ENCODE results near the gene RNF220.

The RNF220 gene

DNA sequence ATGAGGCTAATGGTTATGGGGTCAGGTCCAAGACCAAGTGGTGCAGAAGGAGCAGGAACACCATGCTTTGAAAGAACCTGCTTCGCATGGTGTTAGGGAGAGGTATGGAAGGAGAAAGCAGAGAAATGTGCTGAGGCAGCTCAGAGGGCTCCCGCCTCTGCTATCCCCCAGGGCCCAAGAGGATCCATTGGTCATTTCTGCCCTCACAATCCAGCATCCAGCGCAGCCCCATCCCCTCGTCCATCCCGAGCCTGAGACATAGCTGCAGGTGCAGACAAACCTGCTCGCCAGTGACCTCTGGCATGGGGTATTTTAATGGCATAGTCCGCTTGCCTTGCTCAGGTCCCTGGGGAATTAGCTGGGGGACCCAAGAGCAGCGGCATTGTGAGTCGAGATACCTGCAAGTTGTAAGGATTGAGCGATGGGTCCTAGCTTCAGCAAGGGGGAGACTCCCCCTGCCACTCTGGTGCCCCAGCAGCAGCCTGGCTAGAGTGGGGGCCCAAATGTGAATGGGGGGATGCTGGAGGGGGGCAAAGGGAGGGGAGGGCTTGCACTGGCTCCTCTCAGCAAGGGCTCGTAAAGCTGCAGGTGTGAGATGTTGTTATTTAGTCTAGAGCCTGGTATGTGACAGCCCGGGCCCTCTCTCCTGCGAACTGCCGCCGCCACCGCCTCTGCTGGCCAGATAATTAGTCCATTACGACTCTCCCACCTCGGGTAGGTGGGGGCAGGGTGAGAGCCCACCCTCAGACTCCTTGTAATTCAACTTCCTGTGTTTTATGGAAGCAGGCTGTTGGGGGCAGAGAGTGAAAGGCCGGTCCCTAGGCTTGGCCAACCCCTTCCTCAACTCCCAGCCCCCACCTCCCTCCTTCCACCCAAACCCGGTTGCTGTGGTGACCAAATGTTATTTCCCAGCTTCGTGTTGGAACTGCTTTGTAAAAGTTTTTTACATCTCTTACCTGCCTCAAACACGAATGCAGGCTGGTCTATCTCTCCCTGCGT is 118.8 kb downstream of the RNF220 start:
- DNase-seq (ENCODE audit: low spot score) = no peak

DNA sequence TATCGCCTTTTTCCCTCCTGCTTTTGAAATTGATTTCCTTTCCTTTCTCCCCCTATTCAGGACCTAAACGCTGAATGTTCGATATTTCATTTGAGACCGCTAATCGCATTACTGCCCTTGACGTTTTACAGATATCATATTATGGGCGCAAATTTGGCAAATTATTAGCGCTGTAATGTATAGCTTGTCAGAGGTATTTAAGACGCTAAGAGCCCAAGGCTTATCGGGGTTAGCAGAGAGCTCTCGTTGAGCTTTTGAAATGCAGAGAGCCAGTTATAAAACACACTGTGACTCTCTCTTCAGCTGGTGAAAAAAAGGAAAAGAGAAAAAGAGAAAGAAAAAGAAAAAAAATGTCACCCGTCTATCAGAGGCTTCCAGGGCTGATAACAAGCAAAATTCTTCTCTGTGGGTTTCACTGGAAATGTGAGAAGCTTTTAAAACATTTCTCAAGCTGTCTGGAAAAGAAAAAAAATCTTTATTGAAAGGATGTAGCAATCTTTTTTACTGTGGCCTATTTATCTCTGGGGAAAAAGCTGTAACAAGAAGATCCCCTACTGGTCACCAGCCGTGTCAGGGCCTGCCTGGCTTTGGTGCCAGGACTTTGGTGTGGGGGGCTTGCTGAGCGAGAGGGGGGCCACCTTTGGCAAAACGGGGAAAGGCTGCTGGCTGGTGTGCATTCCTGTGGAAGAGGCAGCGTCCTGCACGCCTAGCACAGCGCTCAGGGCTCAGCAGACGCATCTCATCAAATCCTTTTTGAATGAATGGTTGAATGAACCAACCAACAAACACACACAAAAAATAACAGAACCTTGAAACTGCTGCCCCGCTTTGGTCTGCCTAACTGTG is 119.8 kb downstream of the RNF220 start:
- DNase-seq (ENCODE audit: low spot score) = no peak

DNA sequence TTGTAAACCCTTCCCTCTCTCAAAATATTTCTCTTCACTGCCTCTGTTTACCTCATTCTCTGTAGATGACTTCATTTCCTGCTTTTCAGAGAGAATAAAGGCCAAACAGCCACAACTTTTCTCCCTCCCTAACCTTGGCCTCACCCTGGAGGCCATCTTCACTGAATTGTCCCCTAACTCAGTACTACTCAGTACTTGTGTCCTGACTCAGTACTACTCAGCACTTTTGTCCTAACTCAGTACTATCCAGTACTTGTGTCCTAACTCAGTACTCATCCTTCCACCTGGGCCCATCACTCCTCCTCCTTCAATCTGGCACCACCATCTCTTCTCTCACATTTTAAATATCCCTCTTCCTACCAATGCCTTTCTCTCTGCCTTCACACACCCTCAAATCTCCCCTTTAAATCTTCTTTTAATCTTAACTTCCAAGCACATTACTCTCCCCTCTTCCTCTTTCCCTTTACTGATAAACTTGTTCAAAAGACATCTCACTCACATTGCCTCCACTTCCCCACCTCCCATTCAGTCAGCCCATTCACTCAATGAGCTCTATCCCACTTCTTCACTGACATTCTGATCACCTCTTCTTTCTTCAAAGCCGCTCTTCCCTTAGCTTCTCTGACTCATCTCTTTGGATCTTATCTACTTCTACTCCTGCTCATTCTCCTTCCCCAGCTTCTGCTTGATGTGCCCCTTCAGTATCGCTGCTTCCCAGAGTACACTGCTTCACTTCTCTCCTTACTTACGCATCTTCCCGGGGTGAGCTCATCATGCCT is 121.4 kb downstream of the RNF220 start:
- no peak for DNase-seq (ENCODE audit: low spot score)

DNA sequence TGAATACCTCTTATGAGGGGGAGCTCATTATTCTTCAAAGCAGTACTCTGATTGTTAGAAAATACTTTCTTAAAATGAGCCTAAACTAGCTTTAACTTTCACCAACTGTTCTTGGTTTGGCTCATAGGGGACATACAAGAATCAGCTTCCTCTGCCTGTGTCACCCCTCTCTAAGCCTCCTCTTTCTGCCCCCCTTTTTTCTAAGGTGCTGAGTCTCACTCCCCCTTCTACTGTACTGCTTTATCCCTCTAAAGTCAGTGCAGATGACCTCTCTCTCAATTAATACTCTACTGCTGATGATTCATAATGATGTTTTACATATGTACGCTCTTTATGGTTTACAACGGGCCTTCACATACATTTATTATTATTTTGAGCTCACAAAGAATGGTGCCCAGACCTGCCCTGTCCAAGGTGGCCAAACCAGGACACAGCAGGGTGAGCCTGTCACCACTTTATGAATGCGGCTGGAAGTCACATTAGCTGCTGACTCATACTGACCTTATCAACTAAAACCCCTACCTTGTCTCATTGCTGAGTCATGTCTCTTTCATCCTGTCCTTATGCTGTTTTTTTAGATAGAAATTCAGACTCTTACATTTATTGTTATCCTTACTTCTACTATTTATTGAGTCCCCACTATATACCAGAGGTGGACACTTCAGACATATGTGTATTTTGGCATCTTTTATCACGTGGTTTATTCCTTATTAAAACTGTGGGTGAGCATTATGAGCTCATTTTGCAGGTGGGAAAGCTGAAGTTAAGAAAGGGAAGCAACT is 126.9 kb downstream of the RNF220 start:
- DNase-seq (ENCODE audit: low spot score) = peak; percentile 93

DNA sequence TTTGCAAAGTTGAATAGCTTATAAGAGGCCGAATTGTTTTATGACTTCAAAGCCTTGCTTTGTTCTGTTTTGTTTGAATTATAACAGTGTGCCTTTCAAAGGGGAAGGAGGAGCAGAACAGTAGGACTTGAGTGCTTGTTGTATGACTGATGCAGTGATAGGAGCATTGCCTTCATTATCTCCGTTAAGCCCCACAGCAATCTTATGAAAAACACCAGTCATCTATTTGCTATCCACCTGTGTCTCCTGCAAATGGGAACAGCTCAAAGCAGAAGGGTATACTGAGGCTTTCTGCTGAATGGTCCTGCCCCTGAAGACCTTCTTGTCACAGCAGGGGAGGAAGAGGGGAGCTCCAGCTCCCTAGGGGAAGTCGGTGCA is 127.5 kb downstream of the RNF220 start:
- peak; percentile 75 for DNase-seq (ENCODE audit: low spot score)

DNA sequence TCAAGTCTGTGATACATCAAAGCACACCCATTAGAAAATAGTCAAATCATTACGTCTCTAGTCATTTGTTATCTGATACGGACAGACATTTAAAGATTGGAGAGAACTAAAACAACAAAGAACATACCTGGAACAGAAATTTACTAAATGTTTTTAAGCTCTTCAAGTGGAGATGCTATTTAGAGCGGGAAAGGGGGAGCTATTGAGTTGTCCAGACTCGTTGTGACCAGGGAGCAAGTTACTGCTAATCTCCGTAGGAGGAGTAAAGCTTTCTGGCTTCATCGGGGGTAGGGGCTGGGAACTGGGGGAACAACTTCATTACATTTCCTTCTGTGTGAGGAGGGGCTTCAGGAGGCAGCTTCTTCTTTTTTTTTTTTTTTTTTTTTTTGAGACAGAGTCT is 129.7 kb downstream of the RNF220 start:
- DNase-seq (ENCODE audit: low spot score) = no peak

DNA sequence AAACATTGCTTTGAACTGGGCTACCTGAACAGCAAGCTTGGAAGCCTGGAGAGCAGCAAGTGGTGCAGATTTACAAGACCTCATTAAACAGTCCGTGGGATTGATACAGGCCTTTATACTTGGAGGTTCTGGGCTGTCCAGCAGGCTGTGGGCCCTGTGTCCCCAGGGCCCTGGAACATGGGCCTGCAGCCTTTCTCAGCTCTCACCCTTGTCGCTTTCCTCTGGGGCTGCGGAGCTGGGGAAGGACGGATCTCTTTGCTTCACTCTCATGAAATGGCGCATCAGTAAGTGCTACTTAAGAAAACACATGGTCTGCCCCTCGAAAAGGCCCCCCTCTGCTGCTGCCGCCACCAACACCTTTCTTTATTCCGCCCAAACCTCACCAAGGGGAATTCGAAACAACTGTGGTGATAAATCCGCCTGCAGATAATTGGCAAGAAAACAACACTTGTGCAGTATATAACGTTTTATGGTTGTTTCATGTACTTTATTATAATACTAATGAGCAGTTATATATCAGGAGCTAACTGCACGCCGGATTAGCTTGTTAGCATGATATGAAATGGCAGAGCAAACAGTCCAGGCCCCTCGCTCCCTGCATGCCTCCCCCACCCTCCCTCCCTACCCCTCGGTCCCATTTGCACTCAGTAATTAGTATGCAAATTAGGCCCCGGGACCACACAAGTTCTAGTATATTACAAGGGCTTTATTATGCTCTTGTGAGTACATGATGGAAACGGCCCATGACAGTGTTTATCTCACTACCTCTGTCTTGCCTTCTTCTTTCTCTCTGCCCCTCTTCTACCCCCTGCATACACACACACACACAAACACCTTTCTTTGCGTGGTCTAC is 131.5 kb downstream of the RNF220 start:
- DNase-seq (ENCODE audit: low spot score) = no peak

DNA sequence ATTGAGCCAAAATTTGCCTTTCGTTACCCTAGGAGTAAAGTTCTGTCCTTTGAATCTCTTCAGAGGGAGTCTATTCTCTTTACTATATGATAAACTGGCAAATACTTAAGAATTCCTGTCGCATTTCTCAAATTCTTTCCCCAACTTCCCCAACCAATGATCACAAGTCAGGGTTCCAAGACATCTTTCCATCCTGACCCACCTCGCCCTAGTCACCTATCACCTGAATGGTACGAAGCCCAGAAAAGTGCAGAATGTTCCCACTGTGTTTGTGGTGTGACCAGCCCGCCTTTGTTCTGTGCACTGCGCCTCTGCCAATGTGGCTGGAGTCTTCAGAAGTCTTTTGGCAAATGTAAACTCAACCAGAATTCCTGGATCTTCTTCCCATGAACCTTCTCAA is 132.5 kb downstream of the RNF220 start:
- DNase-seq (ENCODE audit: low spot score) = no peak

DNA sequence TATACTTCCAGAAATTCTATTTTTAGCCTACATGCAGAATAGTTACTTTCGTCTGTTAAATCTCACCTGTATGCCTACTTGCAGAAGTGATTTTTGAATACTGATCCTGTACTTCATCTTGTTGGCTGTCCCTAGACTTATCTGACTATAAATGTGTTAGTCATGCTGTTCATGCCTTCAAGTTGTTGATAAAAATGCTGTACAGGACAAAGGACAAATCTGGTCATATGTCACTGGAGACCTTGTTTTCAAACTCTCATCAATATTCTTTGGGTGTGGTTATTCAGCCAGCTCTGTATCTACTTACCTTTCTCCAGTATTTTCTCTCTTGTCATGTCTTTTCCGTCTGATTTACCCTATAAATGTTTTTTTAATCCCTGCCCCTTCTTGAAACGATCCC is 132.9 kb downstream of the RNF220 start:
- no peak for DNase-seq (ENCODE audit: low spot score)

DNA sequence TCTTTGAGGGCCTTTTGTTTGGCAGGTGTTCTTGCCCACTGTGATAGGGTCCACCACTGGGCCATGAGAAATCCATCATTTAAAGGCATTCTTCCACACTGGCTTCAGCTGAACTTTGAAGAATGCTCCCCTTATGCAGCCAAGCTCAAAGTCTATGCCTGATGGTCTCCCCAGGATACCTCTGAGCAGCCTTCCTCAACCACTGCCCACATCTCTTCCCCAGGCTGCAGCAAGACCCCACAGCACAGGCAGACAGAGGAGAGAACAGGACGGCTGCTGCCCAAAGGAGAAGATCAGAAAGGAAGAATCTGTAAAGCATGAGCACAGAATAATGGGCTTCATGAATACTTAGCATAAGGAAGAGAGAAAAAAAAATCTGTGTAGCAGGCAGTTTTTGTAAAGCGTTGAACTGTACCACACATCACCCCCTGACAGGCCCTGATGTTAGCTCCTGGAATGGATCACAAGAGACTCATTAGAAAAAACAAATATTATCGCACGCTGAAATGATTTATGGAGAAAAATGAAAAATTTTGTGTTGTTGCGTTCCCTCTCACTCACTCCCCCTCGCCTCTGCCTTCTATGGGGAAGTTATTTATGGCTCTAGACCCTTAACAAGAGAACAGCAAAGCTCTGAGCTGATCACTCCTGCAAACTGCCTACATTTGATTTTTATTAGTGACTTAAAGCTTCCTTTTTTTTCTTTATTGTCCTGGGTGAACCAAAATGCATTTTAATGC is 135.1 kb downstream of the RNF220 start:
- DNase-seq (ENCODE audit: low spot score) = no peak

DNA sequence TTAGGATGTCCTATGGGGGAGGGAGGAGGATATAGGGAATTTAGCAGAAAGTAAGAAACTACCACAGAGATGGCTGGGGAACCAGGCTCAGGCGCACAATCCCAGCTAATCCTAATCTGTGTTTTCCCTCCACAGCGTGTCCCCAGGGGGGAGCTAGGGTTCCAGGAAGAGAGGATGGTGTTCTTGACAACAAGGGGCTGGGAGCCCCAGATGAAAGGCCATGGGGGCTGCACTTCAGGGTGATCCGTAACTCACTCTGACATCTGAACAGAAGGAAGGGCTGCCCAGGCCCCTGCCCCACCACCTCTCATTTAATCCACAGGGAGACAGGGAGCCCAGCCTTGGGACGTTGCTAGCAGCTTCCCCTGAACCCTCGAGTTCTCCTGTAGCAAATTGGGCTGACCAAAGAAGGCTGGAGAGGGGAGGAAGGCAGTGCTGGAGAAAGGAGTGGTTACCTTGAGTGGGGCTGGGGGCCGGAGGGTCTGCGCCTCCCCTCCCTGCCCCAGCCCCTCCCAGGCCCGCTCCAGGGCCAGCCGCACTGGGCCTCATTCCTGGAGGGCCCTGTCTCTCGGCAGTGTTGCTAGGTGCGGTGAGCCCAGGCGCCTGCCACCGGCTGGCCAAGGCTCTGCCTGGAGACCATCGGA is 137.5 kb downstream of the RNF220 start:
- no peak for DNase-seq (ENCODE audit: low spot score)

DNA sequence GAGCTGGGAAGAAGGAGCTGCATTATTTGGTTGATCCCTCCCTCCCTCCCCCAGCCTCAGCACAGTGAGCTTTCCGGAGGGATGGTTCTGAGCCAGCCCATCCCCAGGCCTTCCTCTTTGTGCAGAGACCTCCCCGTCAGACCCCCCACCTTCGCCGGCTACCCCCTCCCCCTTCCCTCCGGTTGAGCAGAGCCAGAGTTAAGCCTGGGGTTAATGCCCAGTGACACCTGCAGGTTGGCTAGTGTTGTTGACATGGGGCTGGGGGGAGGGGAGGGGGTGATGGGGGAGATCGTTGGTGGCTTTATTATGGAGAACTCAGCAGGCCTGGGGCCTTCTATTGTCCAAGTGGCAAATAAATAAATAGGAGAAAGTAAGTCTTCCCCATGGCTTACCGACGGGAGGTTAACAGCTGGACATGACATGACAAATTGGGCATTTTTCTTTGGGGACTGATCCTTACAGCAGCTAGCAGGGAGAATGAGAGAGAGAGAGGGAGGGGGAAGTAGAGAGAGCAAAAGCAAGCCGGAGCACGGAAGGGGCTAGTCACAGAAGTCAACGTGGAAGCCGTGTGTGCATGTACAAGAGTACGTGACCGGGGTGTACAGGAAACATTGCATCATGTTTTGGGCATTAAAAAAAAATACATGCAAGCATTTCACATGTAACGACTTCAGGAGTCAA is 138.1 kb downstream of the RNF220 start:
- DNase-seq (ENCODE audit: low spot score) = no peak

DNA sequence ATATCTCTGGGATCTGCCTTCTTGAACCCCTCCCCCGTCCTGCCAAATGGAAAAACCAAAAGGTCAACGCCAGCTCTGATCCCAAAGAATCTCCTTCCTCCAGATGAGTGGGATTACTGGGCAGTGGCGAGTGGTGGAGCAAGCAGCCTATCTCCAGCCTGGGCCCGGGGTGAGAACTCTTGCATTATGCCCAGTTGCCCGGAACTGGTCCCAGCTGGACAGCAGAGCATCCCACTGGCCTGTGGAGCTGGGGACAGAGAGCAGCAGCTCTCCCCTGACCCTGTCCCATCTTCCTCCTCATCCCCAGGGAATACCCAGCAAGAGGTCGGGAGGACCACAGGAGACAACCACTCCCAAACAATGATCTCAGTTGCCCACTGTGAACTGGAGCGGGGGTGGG is 138.7 kb downstream of the RNF220 start:
- no peak for DNase-seq (ENCODE audit: low spot score)

DNA sequence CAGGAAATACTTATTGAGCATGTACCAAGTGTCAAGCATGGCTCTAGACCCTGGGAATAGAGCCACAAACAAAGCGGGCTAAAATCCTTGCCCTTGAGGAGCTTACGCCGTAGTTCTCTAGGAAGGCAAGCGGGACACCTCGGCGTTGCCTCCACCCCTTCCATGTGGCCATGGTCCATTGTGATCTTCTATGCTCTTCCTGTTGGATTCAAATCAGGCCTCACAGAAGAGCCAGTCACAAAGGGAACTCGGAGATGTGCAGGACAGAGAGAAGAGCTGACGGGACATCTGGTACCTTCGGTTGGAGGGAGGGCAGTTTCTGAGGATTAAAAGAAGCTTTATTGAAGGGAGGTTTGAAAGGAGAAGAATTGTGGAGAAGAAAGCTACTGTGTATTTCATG is 139.9 kb downstream of the RNF220 start:
- DNase-seq (ENCODE audit: low spot score) = no peak

DNA sequence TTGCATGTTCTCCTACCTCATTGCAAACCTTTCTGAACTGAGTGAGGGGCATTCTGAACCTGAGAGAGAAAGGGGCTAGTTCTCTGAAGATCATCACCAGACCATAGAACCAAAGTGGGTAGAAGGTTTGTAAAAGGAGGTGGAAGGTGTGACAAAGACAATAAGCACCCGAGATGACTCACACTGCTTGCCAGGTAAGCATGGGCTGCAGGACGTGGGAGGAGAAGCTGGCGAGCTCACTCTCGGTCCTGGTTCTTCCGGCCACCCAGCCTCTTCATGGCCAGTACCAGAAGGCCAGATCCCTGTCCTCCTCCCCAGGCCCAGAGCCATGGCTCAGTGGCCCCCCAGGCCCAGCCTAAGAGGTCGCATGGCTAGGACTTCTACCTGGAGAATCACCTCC is 140.9 kb downstream of the RNF220 start:
- peak; percentile 86 for DNase-seq (ENCODE audit: low spot score)

DNA sequence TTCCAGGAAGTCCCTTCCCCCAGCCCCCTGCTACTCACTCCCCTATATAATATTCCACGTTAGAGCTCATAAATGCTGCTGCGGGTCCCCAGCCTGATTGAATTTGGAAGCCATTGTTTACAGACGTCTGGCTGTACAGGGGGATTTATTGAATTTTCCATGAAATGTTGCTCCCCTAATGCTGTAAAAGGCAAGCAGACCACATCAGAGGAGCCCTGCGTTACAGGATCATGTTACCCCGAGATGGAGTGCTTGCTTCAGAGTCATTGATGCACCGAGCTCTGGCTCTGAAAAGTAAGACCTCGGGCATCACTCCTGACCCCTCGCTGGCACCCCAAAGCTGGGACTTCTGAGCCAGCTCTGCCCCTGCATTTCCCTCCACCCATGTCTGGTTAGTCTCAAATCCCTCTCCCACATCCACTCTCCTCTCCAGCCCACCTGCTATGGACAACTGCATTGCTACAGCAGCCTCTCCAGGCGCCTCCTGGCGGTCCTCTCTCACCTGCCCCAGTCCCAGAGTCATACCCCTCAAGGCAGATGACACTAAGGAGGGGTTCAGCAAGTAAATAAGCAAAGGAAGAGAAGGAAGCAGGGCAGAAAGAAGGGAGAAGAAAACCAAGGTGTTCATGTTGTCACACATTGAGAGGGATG is 141.5 kb downstream of the RNF220 start:
- peak; percentile 50 for DNase-seq (ENCODE audit: low spot score)

DNA sequence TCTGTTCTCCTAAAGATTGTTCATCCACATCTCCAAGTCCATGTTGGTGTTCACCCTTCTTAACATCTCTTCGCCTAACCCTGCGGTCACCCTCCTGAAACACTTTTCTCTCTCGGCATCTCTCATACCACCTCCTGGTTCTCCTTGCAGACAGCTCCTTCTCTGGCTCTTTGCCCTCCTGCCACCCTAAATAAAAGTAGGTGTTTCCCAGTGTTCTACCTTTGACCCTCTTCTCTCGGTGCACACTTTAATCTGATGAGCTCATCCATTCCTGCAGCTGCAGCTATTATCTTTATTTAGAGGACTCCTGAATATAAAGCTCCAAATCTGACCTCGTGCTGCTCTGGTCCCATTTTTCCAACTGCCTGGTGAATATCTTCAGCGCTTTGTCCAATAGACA is 142.3 kb downstream of the RNF220 start:
- DNase-seq (ENCODE audit: low spot score) = no peak

DNA sequence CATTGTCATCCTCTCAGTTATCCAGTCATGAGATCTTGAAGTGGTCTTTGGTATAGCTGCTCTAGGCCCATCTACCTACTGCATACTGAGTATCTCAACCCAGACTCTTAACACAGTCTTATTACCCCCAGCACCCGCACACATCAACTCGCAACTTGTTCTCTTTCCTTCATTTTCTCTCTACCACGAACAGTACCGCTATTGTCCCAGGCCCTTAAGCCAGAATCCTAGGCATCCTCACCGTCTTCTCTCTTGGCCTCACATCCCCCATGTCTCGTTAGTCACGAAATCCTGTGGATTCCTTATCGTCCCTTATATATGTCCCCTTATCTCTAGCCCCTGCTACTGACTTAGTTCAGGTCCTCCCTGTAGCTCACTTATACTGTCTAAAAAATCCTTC is 142.8 kb downstream of the RNF220 start:
- DNase-seq (ENCODE audit: low spot score) = no peak

Data from SW480 (cell line).